ENCODE measurements around the gene ITGB5. TPM values are rescaled to one million over a fixed set of nuclear protein-coding genes. Genes with fewer than 3 reads are reported as not detected.

The ITGB5 gene
- total and polyA plus RNA-seq, 2 donors (not counting 3 experiments of a cell fraction or from before 2014, with no cell fraction given) = 144 to 170 TPM

DNA sequence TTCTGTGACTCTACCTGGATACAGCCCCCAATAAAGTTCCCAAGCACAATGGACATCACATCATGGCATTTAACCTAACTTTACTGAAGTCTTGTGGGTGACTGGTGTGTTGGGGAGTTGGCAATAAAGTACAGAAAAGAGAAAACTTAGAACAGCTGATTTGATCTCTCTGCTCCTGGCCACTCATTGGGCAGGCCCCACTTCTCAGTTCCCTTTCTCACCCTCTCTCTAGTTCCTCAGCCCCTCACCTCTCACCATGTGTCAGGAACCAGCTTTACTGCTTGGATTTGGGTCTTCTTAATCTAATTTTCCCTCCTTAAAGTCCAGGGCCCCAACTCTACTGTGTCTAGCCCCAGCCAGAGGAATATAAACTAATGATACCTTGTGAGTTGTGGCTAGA is 48.1 kb upstream of the ITGB5 start:
- Histone ChIP-seq H3K9me1 (replicated peaks; ENCODE audit: control insufficient read depth, extremely low read depth, insufficient read depth, low read length) (no peaks in the 10 kb centered on the region), H4K20me1 (replicated peaks; ENCODE audit: control insufficient read depth, extremely low read depth, insufficient read depth, low read length) (no peaks in the 10 kb centered on the region), H3K27me3 (ENCODE audit: control insufficient read depth in 2 of 2, insufficient read depth in 2 of 2, low read length in 2 of 2) (peaks cover 1 to 2% of the 10 kb centered on the region in 2 experiments), H3K4me1 (ENCODE audit: control insufficient read depth, extremely low read depth, insufficient read depth, low read length) (no peaks in the 10 kb centered on the region), H3K4me3 (replicated peaks in 1 of 3; ENCODE audit: insufficient read depth in 1 of 3, low read depth in 1 of 3, low read length in 3 of 3) (no peak overlapping the region), H3K79me2 (ENCODE audit: control insufficient read depth, insufficient read depth, low read length) (no peaks in the 10 kb centered on the region), H3K9ac (replicated peaks; ENCODE audit: extremely low read depth, insufficient read depth, low read length) (no peak overlapping the region), H3K36me3 (ENCODE audit: control insufficient read depth in 2 of 2, extremely low read depth in 1 of 2, insufficient read depth in 2 of 2, low read length in 2 of 2) (no peaks in the 10 kb centered on the region), H3K9me3 (replicated peaks; ENCODE audit: control insufficient read depth, insufficient read depth, low read length) (no peaks in the 10 kb centered on the region), H3K27ac (ENCODE audit: insufficient read depth, low read depth, low read length) (no peak overlapping the region), H3K4me2 (ENCODE audit: insufficient read depth, low read length) (no peak overlapping the region), H2AFZ (ENCODE audit: low read depth, low read length) (no peak overlapping the region)
- no peak for DNase-seq (ENCODE audit: low read depth, low spot score)
- no peak for FAIRE-seq
- intact Hi-C loops (cut with micrococcal nuclease) (no loop called here), dilution Hi-C loops (cut with MboI; ENCODE audit: extremely low pct_ligation_motif_present, low sequenced_read_pairs) (no loop called here)
- TF ChIP-seq GATA2 (IDR thresholded peaks at IDR 0.05; ENCODE audit: insufficient read depth, insufficient read length, low read depth, low read length) = no peak
- no peak for TF ChIP-seq POLR2A (IDR thresholded peaks at IDR 0.05; ENCODE audit: low read depth, low read length)
- no peak for TF ChIP-seq JUN (IDR thresholded peaks at IDR 0.05; ENCODE audit: borderline replicate concordance, insufficient read depth, insufficient read length, low read depth)
- TF ChIP-seq MYC (IDR thresholded peaks at IDR 0.05; ENCODE audit: low read depth, low read length) = no peak
- no TSS peak for BruUV-seq (replicated peaks)
- POLR2A ChIA-PET = no interaction called here
- CTCF ChIA-PET = interaction anchor here (0.7 to 1.4 kb wide), 5 partner anchors 14 to 584 kb away, joined by 3 to 6 read pairs (median 3); no protein-coding TSS in a partner anchor

DNA sequence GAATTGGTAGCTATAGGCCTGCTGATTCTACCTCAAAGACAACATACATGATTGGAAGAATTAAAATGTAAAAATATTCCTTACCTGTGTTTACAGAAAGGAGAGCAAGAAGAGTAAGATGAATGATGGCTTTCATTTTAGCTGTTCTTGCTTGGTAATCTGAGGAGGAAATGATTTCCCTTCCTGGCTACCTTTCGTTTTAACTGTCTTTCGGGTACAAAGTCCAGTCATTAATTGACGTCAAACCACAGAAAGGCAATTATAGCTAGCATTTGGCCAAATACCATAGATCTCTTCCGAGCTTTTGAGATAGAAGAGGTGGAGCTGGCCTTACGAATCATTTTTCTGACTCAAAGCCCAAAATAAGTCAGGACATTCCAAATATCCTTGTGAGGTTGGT is 47.4 kb upstream of the ITGB5 start, which contains the start of gene MUC13:
Gene MUC13 (minus strand): TSS at position 175 of the 400 bp plus-strand sequence. CDS start 39 bp downstream, at position 136.
- H3K9me3 ChIP-seq (replicated peaks; ENCODE audit: control insufficient read depth, insufficient read depth, low read length) = no peaks in the 10 kb centered on the region

More for the DNA sequence above, 47.4 kb upstream of the ITGB5 start, which contains the start of gene MUC13:
- H3K4me1 ChIP-seq (ENCODE audit: control insufficient read depth, extremely low read depth, insufficient read depth, low read length) = no peaks in the 10 kb centered on the region
- H3K36me3 ChIP-seq (ENCODE audit: control insufficient read depth in 2 of 2, extremely low read depth in 1 of 2, insufficient read depth in 2 of 2, low read length in 2 of 2) = no peaks in the 10 kb centered on the region
- H4K20me1 ChIP-seq (replicated peaks; ENCODE audit: control insufficient read depth, extremely low read depth, insufficient read depth, low read length) = no peaks in the 10 kb centered on the region
- H3K9me1 ChIP-seq (replicated peaks; ENCODE audit: control insufficient read depth, extremely low read depth, insufficient read depth, low read length) = no peaks in the 10 kb centered on the region
- ChIA-PET POLR2A (no interaction called here), CTCF (interaction anchor here (0.8 to 1.8 kb wide), 5 partner anchors 13 to 652 kb away, joined by 3 to 7 read pairs (median 4); no protein-coding TSS in a partner anchor)
- DNase-seq (ENCODE audit: low read depth, low spot score) (no peak), FAIRE-seq (no peak)
- no TSS peak for BruUV-seq (replicated peaks)
- H2AFZ ChIP-seq (ENCODE audit: low read depth, low read length) = no peak within 1 kb of the TSS
- peaks cover 1 to 2% of the 10 kb centered on the region in 2 experiments for H3K27me3 ChIP-seq (ENCODE audit: control insufficient read depth in 2 of 2, insufficient read depth in 2 of 2, low read length in 2 of 2)
- TF ChIP-seq JUN (IDR thresholded peaks at IDR 0.05; ENCODE audit: borderline replicate concordance, insufficient read depth, insufficient read length, low read depth) = no peak
- TF ChIP-seq POLR2AphosphoS5 (IDR thresholded peaks at IDR 0.05; ENCODE audit: insufficient read depth, low read depth, low read length) = no peak
- TF ChIP-seq GATA2 (IDR thresholded peaks at IDR 0.05; ENCODE audit: insufficient read depth, insufficient read length, low read depth, low read length) = no peak
- TF ChIP-seq MYC (IDR thresholded peaks at IDR 0.05; ENCODE audit: low read depth, low read length) = no peak
- TF ChIP-seq POLR2A (IDR thresholded peaks at IDR 0.05; ENCODE audit: low read depth, low read length) = no peak
- TF ChIP-seq, protein P1, sequence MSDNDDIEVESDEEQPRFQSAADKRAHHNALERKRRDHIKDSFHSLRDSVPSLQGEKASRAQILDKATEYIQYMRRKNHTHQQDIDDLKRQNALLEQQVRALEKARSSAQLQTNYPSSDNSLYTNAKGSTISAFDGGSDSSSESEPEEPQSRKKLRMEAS (IDR thresholded peaks at IDR 0.05; ENCODE audit: insufficient read depth, insufficient read length) = no peak
- no peak within 1 kb of the TSS for H3K4me2 ChIP-seq (ENCODE audit: insufficient read depth, low read length)
- dilution Hi-C loops (cut with MboI; ENCODE audit: extremely low pct_ligation_motif_present, low sequenced_read_pairs) (no loop called here), intact Hi-C loops (cut with micrococcal nuclease) (no loop called here)
- no peak within 1 kb of the TSS for H3K4me3 ChIP-seq (replicated peaks in 1 of 3; ENCODE audit: insufficient read depth in 1 of 3, low read depth in 1 of 3, low read length in 3 of 3)
- no peak within 1 kb of the TSS for H3K27ac ChIP-seq (ENCODE audit: insufficient read depth, low read depth, low read length)
- H3K79me2 ChIP-seq (ENCODE audit: control insufficient read depth, insufficient read depth, low read length) = no peaks in the 10 kb centered on the region
- no peak within 1 kb of the TSS for H3K9ac ChIP-seq (replicated peaks; ENCODE audit: extremely low read depth, insufficient read depth, low read length)

All from endothelial cell of umbilical vein (primary cell).